Fibroblast of the aortic adventitia (primary cell): Measurements from ENCODE around the gene PDE5A. TPM values are rescaled to one million over a fixed set of nuclear protein-coding genes. Genes with fewer than 3 reads are reported as not detected.
"Not testable (repeated sequence)": the region's sequence is repeated elsewhere in the genome, so short reads cannot be mapped to it uniquely, and the experiment has no call there.

Source experiments
- DNase-seq: peaks from one replicate; pipeline ENCODE4 v3.0.0-alpha.2; 2010; ENCODE audit warnings: low read depth
- H3K4me3 ChIP-seq: 2 replicates; pipeline ENCODE4 v1.5.1; 2011; ENCODE audit warnings: low read depth, mild to moderate bottlenecking, control low read depth, low read length, moderate library complexity
- total RNA-seq: library from RNA; depleted of rRNA; stranded (reverse); fragments of >200 nt; gene quantifications from 2 replicates; pipeline ENCODE4 v1.2.3, GENCODE V29; 2012; ENCODE audit warnings: low replicate concordance
- TF ChIP-seq, protein P1 (sequence below): IDR thresholded peaks from 2 replicates; pipeline ENCODE4 v1.5.1; 2011; ENCODE audit warnings: mild to moderate bottlenecking, low read length, control low read depth, inconsistent platforms; ENCODE audit not compliant: insufficient read depth

The PDE5A gene
- total RNA-seq, 1 donor = 146 TPM

DNA sequence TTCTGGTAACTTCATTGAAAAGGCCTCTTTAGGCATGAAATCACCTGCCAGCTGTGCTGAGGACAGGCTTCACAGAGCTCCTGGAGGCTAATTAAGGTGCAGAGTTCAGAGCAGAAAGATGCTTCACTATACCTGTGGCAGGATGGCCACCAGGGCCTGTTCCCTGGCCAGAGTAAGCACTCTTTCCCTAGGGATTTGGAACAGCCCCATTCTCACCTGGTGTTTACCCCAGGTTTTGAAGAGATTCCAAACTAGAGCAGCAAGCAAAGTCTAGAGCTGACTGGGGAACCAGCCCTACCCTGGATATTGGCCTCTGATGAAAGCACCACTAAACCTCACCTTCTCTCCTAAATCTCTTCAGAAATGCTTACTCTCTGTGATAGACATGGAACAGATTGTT lies 148.8 kb downstream of the PDE5A start:
- no peak for DNase-seq
- H3K4me3 ChIP-seq = no peak overlapping the region
- TF ChIP-seq, protein P1, sequence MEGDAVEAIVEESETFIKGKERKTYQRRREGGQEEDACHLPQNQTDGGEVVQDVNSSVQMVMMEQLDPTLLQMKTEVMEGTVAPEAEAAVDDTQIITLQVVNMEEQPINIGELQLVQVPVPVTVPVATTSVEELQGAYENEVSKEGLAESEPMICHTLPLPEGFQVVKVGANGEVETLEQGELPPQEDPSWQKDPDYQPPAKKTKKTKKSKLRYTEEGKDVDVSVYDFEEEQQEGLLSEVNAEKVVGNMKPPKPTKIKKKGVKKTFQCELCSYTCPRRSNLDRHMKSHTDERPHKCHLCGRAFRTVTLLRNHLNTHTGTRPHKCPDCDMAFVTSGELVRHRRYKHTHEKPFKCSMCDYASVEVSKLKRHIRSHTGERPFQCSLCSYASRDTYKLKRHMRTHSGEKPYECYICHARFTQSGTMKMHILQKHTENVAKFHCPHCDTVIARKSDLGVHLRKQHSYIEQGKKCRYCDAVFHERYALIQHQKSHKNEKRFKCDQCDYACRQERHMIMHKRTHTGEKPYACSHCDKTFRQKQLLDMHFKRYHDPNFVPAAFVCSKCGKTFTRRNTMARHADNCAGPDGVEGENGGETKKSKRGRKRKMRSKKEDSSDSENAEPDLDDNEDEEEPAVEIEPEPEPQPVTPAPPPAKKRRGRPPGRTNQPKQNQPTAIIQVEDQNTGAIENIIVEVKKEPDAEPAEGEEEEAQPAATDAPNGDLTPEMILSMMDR = no peak

DNA sequence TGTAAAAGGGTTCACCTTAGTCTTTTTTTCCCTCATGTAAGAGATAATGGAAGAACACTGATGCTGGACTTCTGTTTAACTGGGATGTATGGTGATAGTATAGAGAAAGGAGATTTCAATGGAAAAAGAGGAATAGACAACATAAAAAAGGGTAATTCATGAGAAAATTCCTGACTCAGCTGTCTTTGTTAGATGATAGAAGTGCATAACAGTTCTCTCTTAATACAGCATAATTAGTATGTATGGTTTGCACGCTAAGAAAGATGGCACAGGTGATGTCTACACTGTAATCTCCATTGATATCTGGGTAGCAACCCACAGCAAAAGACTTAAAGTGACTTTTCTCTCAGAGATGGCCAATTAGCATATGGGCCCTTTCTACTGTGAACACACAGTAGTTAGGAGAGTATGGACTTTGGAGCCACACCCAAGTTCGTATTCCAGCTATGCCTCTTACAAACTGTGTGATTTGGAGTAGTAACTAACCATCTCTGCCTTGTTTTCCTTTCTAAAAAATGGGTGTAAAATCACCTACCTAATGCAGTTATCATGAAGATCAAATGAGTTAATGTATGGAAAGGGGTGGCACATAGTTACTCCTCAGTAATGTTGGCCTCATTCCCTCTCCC lies 149.3 kb downstream of the PDE5A start:
- DNase-seq = no peak
- TF ChIP-seq, protein P1 = no peak
- no peak overlapping the region for H3K4me3 ChIP-seq

DNA sequence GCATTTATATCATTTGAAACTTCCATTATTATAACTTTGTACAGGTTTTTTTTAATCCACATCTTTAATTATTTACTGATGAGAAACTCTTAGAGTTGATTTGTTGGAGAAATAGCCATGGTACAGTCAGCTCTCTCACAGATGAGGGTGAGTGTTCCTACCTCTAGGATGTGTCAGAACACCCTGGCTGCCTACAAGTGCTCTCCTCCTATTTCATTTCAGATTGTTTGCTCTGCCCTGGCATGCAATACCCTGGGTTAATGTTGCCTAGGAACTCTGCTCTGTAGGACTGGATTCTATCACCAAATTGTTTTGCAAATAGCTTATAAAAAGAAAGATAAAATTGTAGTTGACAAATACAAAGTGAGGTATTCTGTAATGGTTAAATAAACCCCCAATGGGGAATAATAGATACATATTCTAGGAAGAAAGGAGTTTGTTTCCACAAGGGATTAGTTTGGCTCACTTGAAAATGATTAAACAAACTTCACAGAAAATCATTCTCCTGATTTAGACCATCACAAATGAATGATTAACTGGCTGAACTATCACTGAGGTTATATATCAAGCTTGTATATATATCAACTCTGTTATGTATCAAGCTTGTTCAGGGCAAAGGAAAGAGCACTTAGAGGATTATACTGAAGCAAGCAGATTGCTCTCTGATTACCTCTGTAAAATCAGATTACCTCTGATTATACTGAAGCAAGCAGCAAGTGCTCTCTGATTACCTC lies 150.0 kb downstream of the PDE5A start:
- no peak overlapping the region for H3K4me3 ChIP-seq
- TF ChIP-seq, protein P1 = no peak
- DNase-seq = no peak

DNA sequence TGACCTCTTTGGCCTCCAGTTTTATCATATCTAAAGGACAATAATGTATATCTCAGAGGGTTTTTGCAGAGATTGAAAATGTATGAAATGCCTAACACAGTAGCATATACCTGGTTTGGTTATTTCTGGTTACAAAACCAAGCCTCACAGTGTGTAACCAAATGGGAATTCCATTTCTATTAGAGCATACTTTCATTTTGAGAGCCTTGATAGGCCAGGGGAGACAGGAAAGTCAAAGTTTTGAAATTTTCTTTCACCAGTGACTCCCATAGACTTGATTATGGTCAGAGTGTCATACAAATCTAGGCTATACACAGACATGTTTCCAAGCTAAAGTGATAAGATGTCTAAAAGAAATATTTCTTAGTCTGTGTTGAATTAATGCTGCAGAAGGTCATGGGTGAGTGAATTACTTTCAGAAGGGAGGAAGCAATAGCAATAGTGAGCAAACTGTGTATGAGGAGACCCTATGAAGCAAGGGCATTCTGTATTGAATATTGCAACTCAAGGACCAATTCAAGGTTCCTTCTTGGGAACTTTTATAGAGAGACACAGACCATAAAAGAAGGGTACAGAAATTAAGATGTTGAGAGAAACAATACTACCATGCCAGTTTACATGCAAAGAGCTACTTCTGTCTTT lies 151.1 kb downstream of the PDE5A start:
- no peak for DNase-seq
- no peak overlapping the region for H3K4me3 ChIP-seq
- TF ChIP-seq, protein P1 = no peak

DNA sequence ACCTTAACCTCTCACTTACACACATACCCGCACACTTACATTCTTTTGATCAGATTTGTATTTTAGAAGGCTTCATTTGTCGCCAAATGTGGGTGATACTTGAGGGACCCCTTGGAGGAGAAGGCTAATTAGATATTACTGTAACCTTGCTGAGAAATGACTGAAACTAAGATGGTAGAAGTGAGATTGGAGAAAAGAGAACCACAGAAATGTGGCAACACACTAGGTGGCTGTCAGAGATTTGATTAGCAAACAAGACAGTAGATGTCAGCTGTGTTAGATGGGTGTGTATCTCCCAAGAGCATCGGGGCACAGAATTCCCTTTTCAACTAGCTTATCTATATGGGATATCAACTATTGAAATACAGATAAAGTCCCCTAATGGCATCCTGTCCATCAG lies 157.3 kb downstream of the PDE5A start:
- no peak overlapping the region for H3K4me3 ChIP-seq
- TF ChIP-seq, protein P1 = no peak
- DNase-seq = no peak

DNA sequence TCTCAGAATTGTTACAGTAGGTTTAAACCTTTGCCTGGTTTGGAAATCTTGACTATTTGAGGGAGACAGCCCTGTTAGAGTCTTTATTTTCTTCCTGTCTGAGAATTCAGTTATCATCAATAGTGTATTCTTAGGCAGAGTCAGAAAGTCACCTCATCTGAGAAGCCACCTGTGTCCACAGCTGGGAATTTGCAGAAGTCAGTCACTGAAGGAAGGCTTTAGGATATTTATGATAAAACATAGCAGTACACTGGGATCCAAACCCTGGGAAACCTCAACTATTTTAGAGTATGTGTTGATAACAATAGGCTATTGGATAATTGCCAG lies 157.9 kb downstream of the PDE5A start:
- H3K4me3 ChIP-seq, DNase-seq: not testable (repeated sequence)

DNA sequence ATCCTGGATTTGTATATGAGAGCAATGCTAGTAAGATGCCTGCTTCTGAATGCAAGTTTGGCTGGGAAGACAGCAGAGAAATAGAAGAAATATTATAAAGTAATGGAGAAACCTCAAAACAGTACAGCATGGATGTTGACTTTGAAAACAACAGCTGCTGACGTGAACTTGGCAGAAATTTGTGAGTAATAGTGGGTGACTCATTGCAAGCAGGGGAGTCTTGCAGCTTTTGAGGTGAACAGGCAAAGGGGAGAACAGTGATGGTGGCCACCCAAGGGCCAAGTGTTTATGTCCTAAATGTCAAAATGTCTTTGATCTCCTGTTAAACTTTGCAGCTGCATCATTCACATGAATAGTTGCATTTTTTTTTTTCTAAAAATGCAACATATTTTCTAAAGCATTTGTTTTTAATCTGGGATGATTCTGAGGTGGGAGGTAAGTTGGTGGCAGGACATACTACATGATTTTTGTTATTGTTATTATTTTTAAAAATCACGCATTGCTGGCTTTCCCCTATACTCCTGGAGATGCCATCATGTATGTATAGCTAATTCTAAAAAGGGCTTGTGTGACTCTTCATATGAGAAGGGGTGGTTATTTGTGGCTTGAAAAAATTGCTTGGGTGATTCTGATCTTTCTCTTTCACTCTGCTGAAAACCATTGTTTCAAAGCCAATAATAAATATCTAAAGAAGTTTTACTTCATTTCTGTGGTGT lies 158.4 kb downstream of the PDE5A start:
- DNase-seq = peak; percentile 62
- H3K4me3 ChIP-seq = not testable (repeated sequence)

DNA sequence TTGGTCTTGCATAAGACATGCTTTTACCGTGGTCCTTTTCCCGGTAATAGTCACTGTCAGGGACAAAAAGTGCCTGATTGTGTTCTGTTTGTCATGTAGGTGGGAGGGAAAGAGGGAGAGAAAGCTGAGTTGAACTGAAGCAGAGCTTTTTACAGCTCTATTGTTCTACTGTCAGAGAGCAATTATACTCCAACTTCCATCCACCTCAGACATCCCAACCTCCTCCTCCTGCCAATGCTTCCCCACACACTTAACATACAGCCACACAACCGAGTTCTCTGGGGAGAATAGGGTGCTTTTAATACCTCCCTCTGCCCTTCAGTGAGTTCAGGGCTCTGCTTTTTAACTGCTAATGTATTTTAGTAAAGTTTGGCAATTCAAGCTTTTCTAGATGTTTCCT lies 159.6 kb downstream of the PDE5A start:
- H3K4me3 ChIP-seq, DNase-seq: not testable (repeated sequence)
